BLaER1 (cell line): ENCODE data around the gene COQ5.
A peak's percentile ranks its signal among the peaks of the same experiment; 100 is the strongest.

Source experiments
- H3K27ac ChIP-seq: shearing (Covaris generic); formaldehyde crosslinking; 2 replicates; pipeline ENCODE4 v1.8.1; 2022
- H3K27me3 ChIP-seq: shearing (Covaris generic); formaldehyde crosslinking; 2 replicates; pipeline ENCODE4 v1.8.1; 2022
- H3K36me3 ChIP-seq: shearing (Covaris generic); formaldehyde crosslinking; 2 replicates; pipeline ENCODE4 v1.8.1; 2022
- H3K4me1 ChIP-seq: shearing (Covaris generic); formaldehyde crosslinking; 2 replicates; pipeline ENCODE4 v1.8.1; 2022
- H3K4me2 ChIP-seq: shearing (Covaris generic); formaldehyde crosslinking; 2 replicates; pipeline ENCODE4 v1.8.1; 2022
- H3K4me3 ChIP-seq: shearing (Covaris generic); formaldehyde crosslinking; 2 replicates; pipeline ENCODE4 v1.8.1; 2022
- H3K9ac ChIP-seq: shearing (Covaris generic); formaldehyde crosslinking; 2 replicates; pipeline ENCODE4 v1.8.1; 2022
- H3K9me3 ChIP-seq: shearing (Covaris generic); formaldehyde crosslinking; 2 replicates; pipeline ENCODE4 v1.8.1; 2022
- H4K20me1 ChIP-seq: shearing (Covaris generic); formaldehyde crosslinking; 2 replicates; pipeline ENCODE4 v1.8.1; 2022
- Cebpa-rat ChIP-seq: shearing (Covaris generic); IDR thresholded peaks from 2 replicates; pipeline ENCODE4 v1.8.1; 2022

The COQ5 gene

DNA sequence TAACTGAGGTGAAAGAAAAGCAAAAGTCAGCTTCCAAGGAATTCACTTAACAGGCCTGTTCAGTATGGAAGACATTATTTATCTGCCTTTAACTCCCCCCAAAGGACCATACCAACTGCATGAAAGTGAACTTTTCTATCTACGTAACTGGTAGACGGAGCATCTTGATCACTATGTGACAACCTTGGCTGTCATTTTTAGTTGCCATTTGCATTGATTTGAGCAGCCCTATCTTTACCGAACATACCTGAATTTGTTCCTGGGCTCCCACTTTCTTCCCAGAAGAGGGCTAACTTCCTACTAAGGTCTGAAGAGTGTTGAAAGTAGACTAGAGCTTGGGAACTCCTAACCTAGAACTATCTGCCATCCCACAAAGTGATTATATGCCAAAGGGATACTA is 68.8 kb downstream of the COQ5 start:
- H3K4me1 ChIP-seq, result peaks cover 12% of the 10 kb centered on the region
- H3K9me3 ChIP-seq, result no peaks in the 10 kb centered on the region
- H3K27me3 ChIP-seq, result no peaks in the 10 kb centered on the region
- no peak overlapping the region for H3K4me3 ChIP-seq
- no peak overlapping the region for H3K4me2 ChIP-seq
- no peak overlapping the region for H3K27ac ChIP-seq
- peaks cover 100% of the 10 kb centered on the region for H4K20me1 ChIP-seq
- no peak overlapping the region for H3K9ac ChIP-seq
- no peak for TF ChIP-seq Cebpa-rat
- peaks cover 100% of the 10 kb centered on the region for H3K36me3 ChIP-seq

DNA sequence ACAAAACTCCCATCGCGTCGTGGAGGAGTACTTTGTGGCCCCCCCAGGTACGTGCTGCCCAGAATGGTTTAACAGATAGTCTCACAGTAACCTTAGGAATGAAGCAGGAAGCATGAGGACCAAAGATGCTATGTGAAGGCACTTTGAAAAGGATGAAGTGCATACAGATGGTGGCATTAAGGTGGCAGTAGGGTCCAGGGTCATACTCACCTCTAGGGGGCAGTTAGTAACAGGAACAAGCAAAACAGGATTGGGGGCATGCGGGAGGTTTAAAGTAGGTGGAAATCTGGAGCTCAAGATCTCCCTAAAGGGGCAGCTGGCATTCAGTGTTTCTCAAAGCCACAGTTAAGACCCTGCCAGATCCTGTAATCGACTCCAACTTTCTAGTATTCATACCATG is 71.8 kb downstream of the COQ5 start:
- Histone ChIP-seq H3K9me3 (no peaks in the 10 kb centered on the region), H3K36me3 (peaks cover 97% of the 10 kb centered on the region), H3K27ac (no peak overlapping the region), H4K20me1 (peaks cover 100% of the 10 kb centered on the region), H3K4me1 (peaks cover 22% of the 10 kb centered on the region), H3K9ac (no peak overlapping the region), H3K27me3 (no peaks in the 10 kb centered on the region), H3K4me2 (no peak overlapping the region), H3K4me3 (no peak overlapping the region)
- no peak for TF ChIP-seq Cebpa-rat

DNA sequence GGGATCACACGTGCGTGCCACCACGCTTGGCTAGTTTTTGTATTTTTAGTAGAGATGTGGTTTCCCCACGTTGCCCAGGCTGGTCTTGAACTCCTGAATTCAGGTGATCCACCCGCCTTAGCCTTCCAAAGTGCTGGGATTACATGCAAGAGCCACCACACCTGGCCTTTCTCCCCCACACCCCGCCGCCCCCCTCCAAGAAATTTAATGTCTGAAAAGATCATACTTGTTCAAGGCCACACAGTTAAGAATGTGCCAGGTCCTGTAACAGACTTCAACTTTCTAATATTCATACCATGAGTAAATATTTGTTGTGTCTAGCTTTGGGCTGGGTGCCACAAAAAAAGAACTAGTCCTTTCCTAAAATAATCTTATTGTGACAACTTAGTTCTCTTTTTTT is 73.7 kb downstream of the COQ5 start:
- Histone ChIP-seq H3K9ac (no peak overlapping the region), H3K9me3 (no peaks in the 10 kb centered on the region), H3K27me3 (no peaks in the 10 kb centered on the region), H3K27ac (peak overlapping the region; percentile 18; the same call in 1 of the 2 replicates), H3K4me2 (peak overlapping the region; percentile 54), H3K36me3 (peaks cover 97% of the 10 kb centered on the region), H3K4me1 (peaks cover 22% of the 10 kb centered on the region), H4K20me1 (peaks cover 99% of the 10 kb centered on the region), H3K4me3 (no peak overlapping the region)
- no peak for TF ChIP-seq Cebpa-rat

DNA sequence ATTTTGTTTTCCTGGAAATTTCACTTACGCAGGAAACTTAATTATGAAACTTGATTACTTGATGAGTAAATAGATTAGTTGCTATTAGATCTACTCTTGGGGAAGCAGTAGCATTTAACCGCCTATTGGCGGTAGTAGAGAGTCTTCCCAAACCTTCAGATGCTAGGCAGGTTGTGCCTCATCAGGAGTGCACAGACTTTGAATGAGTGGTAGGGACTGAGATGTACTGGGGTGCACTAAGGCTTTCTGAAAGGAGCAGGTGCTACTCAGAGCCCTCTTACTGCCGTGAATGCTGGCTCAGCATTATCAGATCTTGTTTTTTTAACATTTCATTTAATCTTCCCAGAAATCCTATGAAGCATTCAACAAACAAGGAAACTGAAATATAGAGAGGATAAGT is 75.0 kb downstream of the COQ5 start:
- Histone ChIP-seq H4K20me1 (peaks cover 97% of the 10 kb centered on the region), H3K4me2 (no peak overlapping the region), H3K4me3 (no peak overlapping the region), H3K36me3 (peaks cover 95% of the 10 kb centered on the region), H3K9me3 (no peaks in the 10 kb centered on the region), H3K27ac (no peak overlapping the region), H3K27me3 (no peaks in the 10 kb centered on the region), H3K9ac (no peak overlapping the region), H3K4me1 (peaks cover 22% of the 10 kb centered on the region)
- no peak for TF ChIP-seq Cebpa-rat
